Measurements from ENCODE around the gene SPINK14.

GRCh38 chr5:148205044-148205806 is 36.9 kb downstream of the SPINK14 start:
- TF ChIP-seq CTCF (IDR thresholded peaks at IDR 0.05; ENCODE audit: poor library complexity, severe bottlenecking), result no peak
- TF ChIP-seq EZH2 (IDR thresholded peaks at IDR 0.05; ENCODE audit: borderline replicate concordance, insufficient read depth, low read length, poor library complexity, severe bottlenecking), result no peak
